Transverse colon (tissue), 4 donors: ENCODE results near the gene CLMN. TPM values are rescaled to one million over a fixed set of nuclear protein-coding genes. Genes with fewer than 3 reads are reported as not detected.
"Not testable (repeated sequence)": the region's sequence is repeated elsewhere in the genome, so short reads cannot be mapped to it uniquely, and the experiment has no call there.

Experiments
- DNase-seq: peaks from one replicate; pipeline ENCODE4 v3.0.0-alpha.2; 2019
- H3K27ac ChIP-seq, 4 donors: fragments of 200-600 bp; sonication (generic); 2 replicates each; pipeline ENCODE4 v1.5.1; 2016 to 2018; ENCODE audit warnings: inconsistent platforms in 4 of 4
- H3K27me3 ChIP-seq: fragments of 200-600 bp; sonication (generic); 2 replicates; pipeline ENCODE4 v1.5.1; 2017; ENCODE audit warnings: inconsistent platforms
- H3K36me3 ChIP-seq, 4 donors: fragments of 200-600 bp; sonication (generic); 2 replicates each; pipeline ENCODE4 v1.5.1; 2017 to 2019; ENCODE audit warnings: inconsistent platforms in 4 of 4
- H3K4me1 ChIP-seq, 4 donors: fragments of 200-600 bp; sonication (generic); 2 replicates each; pipeline ENCODE4 v1.5.1; 2017 to 2020; ENCODE audit warnings: inconsistent platforms in 4 of 4
- H3K4me3 ChIP-seq, 4 donors: fragments of 200-600 bp; sonication (generic); 1 replicate in 1 of 4; 2 replicates in 3 of 4; pipeline versions ENCODE4 v1.5.1 to v1.6.1; 2017 to 2019; ENCODE audit warnings: inconsistent platforms in 4 of 4
- H3K9me3 ChIP-seq, 2 donors: fragments of 200-600 bp; sonication (generic); 2 replicates each; pipeline ENCODE4 v1.5.1; 2017 to 2019; ENCODE audit warnings: inconsistent platforms in 2 of 2
- CTCF ChIP-seq, 5 experiments: fragments of 200-600 bp in 3 of 5; fragments of 450-650 bp in 2 of 5; sonication (generic) in 3 of 5; IDR thresholded peaks; 1 replicate in 2 of 5; 2 replicates in 3 of 5; pipeline ENCODE4 v1.5.1; 2016 to 2017; ENCODE audit warnings: antibody characterized with exemption in 5 of 5, inconsistent platforms in 3 of 5, mild to moderate bottlenecking in 2 of 5, moderate library complexity in 1 of 5
- EP300 ChIP-seq: sonication (generic); formaldehyde crosslinking; IDR thresholded peaks from one replicate; pipeline ENCODE4 v1.6.1; 2017; ENCODE audit warnings: antibody characterized with exemption, low read depth
- POLR2A ChIP-seq: fragments of 450-650 bp; IDR thresholded peaks from one replicate; pipeline ENCODE4 v1.6.1; 2016; ENCODE audit warnings: antibody characterized with exemption, mild to moderate bottlenecking, moderate library complexity
- POLR2AphosphoS5 ChIP-seq, 3 donors: sonication (generic); formaldehyde crosslinking; IDR thresholded peaks; one replicate each; pipeline ENCODE4 v1.6.1; 2016; ENCODE audit warnings: antibody characterized with exemption in 3 of 3
- WGBS, 2 donors: methylation state at CpG; one replicate each; pipeline ENCODE4 v1.1.5; 2018; ENCODE audit warnings: low coverage in 1 of 2; 5-methylcytosine and 5-hydroxymethylcytosine counted together
- in situ Hi-C, 4 donors: fragments of 200-750 bp; cut with MboI; loops; one replicate each; pipeline versions ENCODE4 v1.15.0 to v1.15.1; 2017; ENCODE audit warnings: low sequenced_read_pairs in 3 of 4, low pct_ligation_motif_present in 1 of 4, low pct_unique_long_range_greater_than_20kb in 1 of 4
- intact Hi-C: fragments of 100-400 bp; cut with DNase I; formaldehyde crosslinking; loops from one replicate; pipeline ENCODE4 v1.15.1; 2023; ENCODE audit warnings: low total_unique reads
- total RNA-seq, 4 donors: library from RNA; depleted of rRNA; stranded (reverse); fragments of >200 nt; gene quantifications; one replicate each; pipeline ENCODE4 v1.1.0, GENCODE V29; 2016

The CLMN gene
- total RNA-seq, 4 donors from 2014 or later, result 71.1 to 118 (median 90.1) TPM

- H3K27ac ChIP-seq, result no peak overlapping the region
- WGBS, 2 donors, result 73 to 100% methylated on average over 1 to 4 of the region's 4 CpGs
- DNase-seq, result no peak
These were observed 34.1 kb downstream of the CLMN start for GRCh38 chr14:95285566-95285965.

GRCh38 chr14:95283802-95284201 lies 35.9 kb downstream of the CLMN start:
- H3K27me3 ChIP-seq, H3K36me3 ChIP-seq, H3K4me3 ChIP-seq, H3K9me3 ChIP-seq, H3K4me1 ChIP-seq, in situ Hi-C loops, intact Hi-C loops, H3K27ac ChIP-seq, DNase-seq: not testable (repeated sequence)
- WGBS, 2 donors, result 98% methylated on average over 3 of the region's 3 CpGs; no CpG with 5 or more reads in 1 of the 2 donors

More at GRCh38 chr14:95285566-95285965, 34.1 kb downstream of the CLMN start:
- intact Hi-C loops, result no loop called here
- H3K9me3 ChIP-seq, result no peaks in the 10 kb centered on the region
- no peak overlapping the region for H3K4me3 ChIP-seq
- no peaks in the 10 kb centered on the region for H3K27me3 ChIP-seq
- H3K36me3 ChIP-seq, result no peaks in the 10 kb centered on the region
- peaks cover 0 to 6% (median under 1%) of the 10 kb centered on the region in 4 donors for H3K4me1 ChIP-seq
- in situ Hi-C loops, result no loop called here
- TF ChIP-seq POLR2AphosphoS5 (IDR thresholded peaks at IDR 0.05) (no peak), EP300 (no peak), CTCF (IDR thresholded peaks at IDR 0.05) (no peak), POLR2A (no peak)

- H3K36me3 ChIP-seq, H3K9me3 ChIP-seq, H3K4me1 ChIP-seq, H3K27me3 ChIP-seq, in situ Hi-C loops, intact Hi-C loops, H3K27ac ChIP-seq, DNase-seq, H3K4me3 ChIP-seq: not testable (repeated sequence)
- WGBS, 2 donors, result 78 to 85% methylated on average over 4 to 5 of the region's 5 CpGs
These were observed 36.7 kb downstream of the CLMN start for GRCh38 chr14:95282986-95283380.

GRCh38 chr14:95282354-95282985 lies 37.2 kb downstream of the CLMN start:
- in situ Hi-C loops (no loop called here), intact Hi-C loops (no loop called here)
- Histone ChIP-seq H3K9me3 (no peaks in the 10 kb centered on the region), H3K36me3 (no peaks in the 10 kb centered on the region), H3K4me1 (no peaks in the 10 kb centered on the region), H3K4me3 (no peak overlapping the region), H3K27ac (no peak overlapping the region), H3K27me3 (no peaks in the 10 kb centered on the region)
- WGBS, 2 donors, result 0 to 42% methylated on average over 1 to 2 of the region's 2 CpGs
- DNase-seq, result no peak
- TF ChIP-seq POLR2AphosphoS5 (IDR thresholded peaks at IDR 0.05) (no peak), EP300 (no peak)

- in situ Hi-C loops (no loop called here), intact Hi-C loops (no loop called here)
- Histone ChIP-seq H3K4me1 (no peaks in the 10 kb centered on the region), H3K27ac (no peak overlapping the region), H3K27me3 (no peaks in the 10 kb centered on the region), H3K4me3 (no peak overlapping the region), H3K9me3 (no peaks in the 10 kb centered on the region), H3K36me3 (no peaks in the 10 kb centered on the region)
- no peak for TF ChIP-seq CTCF (IDR thresholded peaks at IDR 0.05)
- no peak for TF ChIP-seq POLR2AphosphoS5 (IDR thresholded peaks at IDR 0.05)
- no peak for TF ChIP-seq EP300
- TF ChIP-seq POLR2A, result no peak
- 71 to 81% methylated on average over 4 of the region's 4 CpGs for whole genome bisulfite sequencing, 2 donors
- no peak for DNase-seq
These were observed 38.0 kb downstream of the CLMN start for GRCh38 chr14:95281560-95282176.
